ENCODE measurements around the gene AADACL4.

- TF ChIP-seq CTCF (IDR thresholded peaks at IDR 0.05) = no peak
- no peak for TF ChIP-seq EP300 (IDR thresholded peaks at IDR 0.05)
- TF ChIP-seq POLR2A (IDR thresholded peaks at IDR 0.05) = no peak
- TF ChIP-seq POLR2AphosphoS5 (IDR thresholded peaks at IDR 0.05) = no peak
These were observed 34.3 kb upstream of the AADACL4 start for GRCh38 chr1:12609469-12610003.

Measured in gastroesophageal sphincter (tissue), 3 donors.